ENCODE measurements around the gene KIF2B.
"Not testable (repeated sequence)": the region's sequence is repeated elsewhere in the genome, so short reads cannot be mapped to it uniquely, and the experiment has no call there.

KIF2B gene

DNA sequence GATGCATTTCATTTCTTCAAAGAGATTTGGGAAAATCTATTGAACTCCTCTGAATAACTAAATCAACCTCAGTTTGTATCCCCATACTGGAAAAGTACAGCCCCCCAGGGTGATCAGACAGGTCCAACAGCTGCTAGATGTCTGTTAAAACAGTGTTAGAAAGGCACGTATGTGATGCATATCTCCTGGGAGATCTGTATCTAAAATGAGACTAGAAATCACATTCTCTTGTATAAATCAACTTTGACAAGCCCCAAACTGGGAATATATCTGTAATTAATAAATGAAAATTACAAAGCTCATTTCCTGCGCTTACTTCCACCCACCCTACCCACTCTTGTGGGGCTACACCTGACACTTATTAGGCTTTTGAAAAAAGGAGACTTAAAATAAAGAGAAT is 3.8 kb upstream of the KIF2B start:
- Histone ChIP-seq H3K4me1 (ENCODE audit: insufficient read depth, low read length) (no peaks in the 10 kb centered on the region), H3K27ac (ENCODE audit: low read length) (no peak overlapping the region), H3K9ac (ENCODE audit: low read depth, low read length) (no peak overlapping the region), H3K36me3 (ENCODE audit: insufficient read depth, low read depth, low read length) (no peaks in the 10 kb centered on the region), H3K9me3 (ENCODE audit: insufficient read depth, low read depth, low read length) (no peaks in the 10 kb centered on the region), H3K4me3 (ENCODE audit: low read length) (no peak overlapping the region), H3K27me3 (ENCODE audit: insufficient read depth, low read length) (no peaks in the 10 kb centered on the region)

DNA sequence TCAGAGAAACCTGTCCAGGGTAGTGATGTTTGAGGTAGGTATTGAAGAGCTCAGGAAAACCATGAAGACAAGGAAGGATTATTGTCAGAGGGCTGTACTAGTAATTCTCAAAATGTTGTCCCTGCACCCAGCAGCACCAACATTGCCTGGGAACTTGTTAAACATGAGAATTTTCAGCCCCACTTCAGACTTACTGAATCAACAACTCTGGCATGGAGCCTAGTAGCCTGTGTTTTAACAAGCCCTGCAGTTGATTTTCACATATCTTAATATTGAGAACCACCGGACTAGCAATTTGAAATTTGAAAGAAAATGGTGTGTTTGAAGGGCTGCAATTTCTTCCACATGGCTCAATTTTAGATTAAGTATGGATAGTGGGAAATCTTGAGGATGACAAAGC is 2.8 kb upstream of the KIF2B start:
- H3K9ac ChIP-seq (ENCODE audit: low read depth, low read length), result no peak overlapping the region
- H3K4me3 ChIP-seq (ENCODE audit: low read length), result no peak overlapping the region
- H3K36me3 ChIP-seq (ENCODE audit: insufficient read depth, low read depth, low read length), result no peaks in the 10 kb centered on the region
- no peak overlapping the region for H3K27ac ChIP-seq (ENCODE audit: low read length)
- H3K9me3 ChIP-seq (ENCODE audit: insufficient read depth, low read depth, low read length), result no peaks in the 10 kb centered on the region
- H3K27me3 ChIP-seq (ENCODE audit: insufficient read depth, low read length), result no peaks in the 10 kb centered on the region
- H3K4me1 ChIP-seq (ENCODE audit: insufficient read depth, low read length), result no peaks in the 10 kb centered on the region

DNA sequence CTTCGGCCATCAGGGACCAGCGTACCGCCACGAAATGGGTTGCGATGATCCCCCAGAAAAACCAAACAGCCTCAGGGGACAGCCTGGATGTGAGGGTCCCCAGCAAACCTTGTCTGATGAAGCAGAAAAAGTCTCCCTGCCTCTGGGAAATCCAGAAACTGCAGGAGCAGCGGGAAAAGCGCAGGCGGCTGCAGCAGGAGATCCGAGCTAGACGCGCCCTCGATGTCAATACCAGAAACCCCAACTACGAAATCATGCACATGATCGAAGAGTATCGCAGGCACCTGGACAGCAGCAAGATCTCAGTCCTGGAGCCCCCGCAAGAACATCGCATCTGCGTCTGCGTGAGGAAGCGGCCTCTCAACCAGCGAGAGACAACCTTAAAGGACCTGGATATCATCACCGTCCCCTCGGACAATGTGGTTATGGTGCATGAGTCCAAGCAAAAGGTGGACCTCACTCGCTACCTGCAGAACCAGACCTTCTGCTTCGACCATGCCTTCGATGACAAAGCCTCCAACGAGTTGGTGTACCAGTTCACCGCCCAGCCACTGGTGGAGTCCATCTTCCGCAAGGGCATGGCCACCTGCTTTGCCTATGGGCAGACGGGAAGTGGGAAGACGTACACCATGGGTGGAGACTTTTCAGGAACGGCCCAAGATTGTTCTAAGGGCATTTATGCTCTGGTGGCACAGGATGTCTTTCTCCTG is 769 bp downstream of the KIF2B start:
- H3K27me3 ChIP-seq (ENCODE audit: insufficient read depth, low read length), result no peaks in the 10 kb centered on the region
- H3K4me1 ChIP-seq (ENCODE audit: insufficient read depth, low read length), result no peaks in the 10 kb centered on the region
- H3K9me3 ChIP-seq (ENCODE audit: insufficient read depth, low read depth, low read length), result no peaks in the 10 kb centered on the region
- H3K9ac ChIP-seq (ENCODE audit: low read depth, low read length), result no peak overlapping the region
- H3K27ac ChIP-seq (ENCODE audit: low read length), result no peak overlapping the region
- no peaks in the 10 kb centered on the region for H3K36me3 ChIP-seq (ENCODE audit: insufficient read depth, low read depth, low read length)
- H3K4me3 ChIP-seq (ENCODE audit: low read length), result no peak overlapping the region

DNA sequence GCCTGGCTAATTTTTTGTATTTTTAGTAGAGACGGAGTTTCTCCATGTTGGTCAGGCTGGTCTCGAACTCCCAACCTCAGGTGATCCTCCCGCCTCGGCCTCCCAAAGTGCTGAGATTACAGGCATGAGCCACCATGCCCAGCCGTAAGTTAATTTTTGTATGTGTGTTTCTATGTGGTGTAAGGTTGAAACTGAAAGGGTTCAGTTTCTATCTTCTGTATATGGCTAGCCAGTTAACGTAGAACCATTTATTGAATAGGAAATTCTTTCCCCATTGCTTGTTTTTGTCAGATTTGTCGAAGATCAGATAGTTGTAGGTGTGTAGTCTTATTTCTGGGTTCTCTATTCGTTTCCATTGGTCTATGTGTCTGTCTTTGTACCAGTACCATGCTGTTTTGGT is 12.0 kb downstream of the KIF2B start:
- not testable (repeated sequence) for H3K27me3 ChIP-seq (ENCODE audit: insufficient read depth, low read length); H3K27ac ChIP-seq (ENCODE audit: low read length); H3K4me1 ChIP-seq (ENCODE audit: insufficient read depth, low read length); H3K4me3 ChIP-seq (ENCODE audit: low read length); H3K36me3 ChIP-seq (ENCODE audit: insufficient read depth, low read depth, low read length); H3K9ac ChIP-seq (ENCODE audit: low read depth, low read length)
- peaks cover 12% of the 10 kb centered on the region for H3K9me3 ChIP-seq (ENCODE audit: insufficient read depth, low read depth, low read length)

DNA sequence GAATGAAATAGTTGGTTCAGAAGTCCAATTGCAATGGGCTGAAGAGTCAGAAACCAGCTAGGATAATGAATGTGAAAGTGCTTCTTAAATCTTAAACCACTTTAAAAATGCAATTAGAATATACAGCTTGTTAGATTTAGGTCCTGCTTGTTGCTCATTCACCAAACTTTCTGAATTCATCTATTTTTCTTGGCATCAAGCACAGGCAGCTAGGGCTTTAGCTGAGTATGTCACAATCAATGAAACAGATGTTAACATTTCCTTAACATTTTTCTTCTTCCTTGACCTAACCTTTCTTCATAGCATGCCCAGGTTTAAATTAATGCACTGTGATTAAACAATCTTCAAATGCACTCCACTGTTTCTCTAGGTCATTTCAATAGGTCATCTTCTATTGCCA is 14.4 kb downstream of the KIF2B start:
- Histone ChIP-seq H3K4me1 (ENCODE audit: insufficient read depth, low read length) (no peaks in the 10 kb centered on the region), H3K4me3 (ENCODE audit: low read length) (no peak overlapping the region), H3K9ac (ENCODE audit: low read depth, low read length) (no peak overlapping the region), H3K27me3 (ENCODE audit: insufficient read depth, low read length) (no peaks in the 10 kb centered on the region), H3K27ac (ENCODE audit: low read length) (no peak overlapping the region), H3K36me3 (ENCODE audit: insufficient read depth, low read depth, low read length) (no peaks in the 10 kb centered on the region), H3K9me3 (ENCODE audit: insufficient read depth, low read depth, low read length) (peaks cover 27% of the 10 kb centered on the region)

DNA sequence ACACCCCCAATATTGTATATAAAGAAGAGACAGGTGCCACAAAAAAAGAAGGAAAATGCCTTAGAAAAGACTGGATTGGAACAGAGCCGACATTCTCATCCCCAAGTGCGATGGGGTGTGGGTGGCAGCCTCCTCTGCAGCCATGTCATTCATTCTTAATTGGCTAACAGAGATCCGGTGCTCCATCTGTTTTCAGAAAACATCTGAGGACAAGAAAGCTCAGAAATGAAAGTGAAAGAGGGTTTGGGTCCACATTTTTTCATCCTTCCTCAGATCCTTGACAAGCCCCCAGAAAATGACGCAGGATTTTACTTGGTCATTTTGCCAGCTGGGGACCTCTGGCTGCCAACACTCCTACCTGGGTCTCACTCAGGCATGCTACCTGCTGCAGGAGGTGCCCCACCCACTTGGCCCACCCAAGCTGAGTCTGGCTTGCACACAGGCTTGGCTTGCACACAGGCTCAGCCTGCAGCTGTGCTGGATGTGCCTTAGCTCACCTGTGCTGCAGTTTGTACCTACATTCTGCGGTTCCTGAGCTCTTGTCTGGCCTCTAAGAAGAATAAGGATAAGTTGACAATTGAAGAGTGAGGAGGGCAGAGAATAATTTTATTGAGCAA is 21.9 kb downstream of the KIF2B start:
- no peak overlapping the region for H3K4me3 ChIP-seq (ENCODE audit: low read length)
- H3K27ac ChIP-seq (ENCODE audit: low read length), result no peak overlapping the region
- no peaks in the 10 kb centered on the region for H3K4me1 ChIP-seq (ENCODE audit: insufficient read depth, low read length)
- H3K9ac ChIP-seq (ENCODE audit: low read depth, low read length), result no peak overlapping the region
- no peaks in the 10 kb centered on the region for H3K27me3 ChIP-seq (ENCODE audit: insufficient read depth, low read length)
- H3K36me3 ChIP-seq (ENCODE audit: insufficient read depth, low read depth, low read length), result no peaks in the 10 kb centered on the region
- peaks cover 22% of the 10 kb centered on the region for H3K9me3 ChIP-seq (ENCODE audit: insufficient read depth, low read depth, low read length)

DNA sequence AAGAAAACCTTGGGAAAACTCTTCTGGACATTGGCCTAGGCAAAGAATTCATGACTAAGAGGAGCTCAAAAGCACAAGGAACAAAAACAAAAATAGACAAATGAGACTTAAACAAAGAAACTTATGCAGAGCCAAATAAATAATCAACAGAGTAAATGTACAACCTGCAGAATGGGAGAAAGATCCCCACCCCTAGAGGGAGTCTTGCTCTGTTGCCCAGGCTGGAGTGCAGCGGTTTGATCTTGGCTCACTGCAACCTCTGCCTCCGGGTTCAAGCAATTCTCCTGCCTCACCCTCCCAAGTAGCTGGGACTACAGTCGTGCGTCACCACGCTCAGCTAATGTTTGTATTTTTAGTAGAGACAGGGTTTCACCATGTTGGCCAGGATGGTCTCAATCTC is 48.4 kb downstream of the KIF2B start:
- H3K4me1 ChIP-seq (ENCODE audit: insufficient read depth, low read length); H3K9me3 ChIP-seq (ENCODE audit: insufficient read depth, low read depth, low read length); H3K27me3 ChIP-seq (ENCODE audit: insufficient read depth, low read length); H3K36me3 ChIP-seq (ENCODE audit: insufficient read depth, low read depth, low read length); H3K27ac ChIP-seq (ENCODE audit: low read length); H3K4me3 ChIP-seq (ENCODE audit: low read length); H3K9ac ChIP-seq (ENCODE audit: low read depth, low read length): not testable (repeated sequence)

Data from iPS-20b (cell line).